PC-9 (cell line): ENCODE results near the gene GABRE. TPM values are rescaled to one million over a fixed set of nuclear protein-coding genes. Genes with fewer than 3 reads are reported as not detected.
A peak's percentile ranks its signal among the peaks of the same experiment; 100 is the strongest.

Experiments
- BruUV-seq: library from RNA; stranded (reverse); fragments of 400-500 nt; replicated peaks from 2 replicates; lab custom pipeline; 2021; lab: Mats Ljungman, UMichigan
- CTCF ChIA-PET: fragments of 300-600 bp; sonication (Branson Sonifier 250); formaldehyde crosslinking; loops from one replicate; lab custom pipeline; 2022; ENCODE audit warnings: antibody characterized with exemption; lab: Charles Lee
- POLR2A ChIA-PET: fragments of 300-600 bp; sonication (Branson Sonifier 250); formaldehyde crosslinking; loops from one replicate; lab custom pipeline; 2022; ENCODE audit warnings: antibody characterized with exemption; ENCODE audit not compliant: unreplicated experiment; lab: Charles Lee
- DNase-seq, 2 experiments: peaks; one replicate each; pipeline versions ENCODE4 v3.0.0 to v3.0.0-alpha.2; 2015 to 2022; ENCODE audit warnings: mixed read lengths in 1 of 2
- H2AFZ ChIP-seq: fragments of 200-600 bp; sonication (generic); 2 replicates; pipeline ENCODE4 v1.8.1; 2017; ENCODE audit warnings: antibody characterized with exemption
- H3F3A ChIP-seq: fragments of 200-600 bp; sonication (generic); 2 replicates; pipeline ENCODE4 v1.8.1; 2017; ENCODE audit warnings: antibody characterized with exemption, mild to moderate bottlenecking, low read depth; ENCODE audit not compliant: insufficient read depth
- H3K27ac ChIP-seq: fragments of 200-600 bp; sonication (generic); 2 replicates; pipeline ENCODE4 v1.6.1; 2016; ENCODE audit warnings: mixed run types
- H3K27me3 ChIP-seq: fragments of 200-600 bp; sonication (generic); 2 replicates; pipeline ENCODE4 v1.6.1; 2016; ENCODE audit warnings: low read depth, mixed run types; ENCODE audit not compliant: insufficient read depth
- H3K36me3 ChIP-seq: fragments of 200-600 bp; sonication (generic); 2 replicates; pipeline ENCODE4 v1.6.1; 2016; ENCODE audit warnings: low read depth, mixed run types
- H3K4me1 ChIP-seq: fragments of 200-600 bp; sonication (generic); replicated peaks from 2 replicates; pipeline ENCODE4 v1.6.1; 2016; ENCODE audit warnings: mixed run types; ENCODE audit not compliant: insufficient read depth
- H3K4me2 ChIP-seq: fragments of 200-600 bp; sonication (generic); 2 replicates; pipeline ENCODE4 v1.6.1; 2017; ENCODE audit warnings: mixed run types
- H3K4me3 ChIP-seq: fragments of 200-600 bp; sonication (generic); 2 replicates; pipeline ENCODE4 v1.6.1; 2016; ENCODE audit warnings: mixed run types
- H3K79me2 ChIP-seq: fragments of 200-600 bp; sonication (generic); 2 replicates; pipeline ENCODE4 v1.6.1; 2017; ENCODE audit warnings: low read depth, mixed run types
- H3K9me2 ChIP-seq: fragments of 200-600 bp; sonication (generic); 2 replicates; pipeline ENCODE4 v1.8.1; 2017; ENCODE audit warnings: mild to moderate bottlenecking; ENCODE audit not compliant: insufficient read depth
- H3K9me3 ChIP-seq: fragments of 200-600 bp; sonication (generic); 2 replicates; pipeline ENCODE4 v1.8.1; 2016; ENCODE audit warnings: low read depth; ENCODE audit not compliant: insufficient read depth
- H4K20me1 ChIP-seq: fragments of 200-600 bp; sonication (generic); 2 replicates; pipeline ENCODE4 v1.8.1; 2017; ENCODE audit not compliant: insufficient read depth
- CTCF ChIP-seq: fragments of 200-600 bp; sonication (generic); conservative IDR thresholded peaks from 2 replicates; pipeline ENCODE4 v1.6.1; 2017; ENCODE audit warnings: mixed run types, antibody characterized with exemption, mild to moderate bottlenecking, moderate library complexity
- EZH2 ChIP-seq: fragments of 200-600 bp; sonication (generic); IDR thresholded peaks from 2 replicates; pipeline ENCODE4 v1.8.0; 2017; ENCODE audit warnings: antibody characterized with exemption, low read depth
- intact Hi-C: fragments of 100-400 bp; cut with micrococcal nuclease; formaldehyde crosslinking; loops from one replicate; pipeline ENCODE4 v1.10.0; 2022; ENCODE audit not compliant: unreplicated experiment
- microRNA-seq: library from miRNA; unstranded; fragments of <30 nt; microRNA quantifications from one replicate; pipeline ENCODE4 v1.2.0, GENCODE V29; 2021; ENCODE audit warnings: borderline number of aligned reads, borderline replicate concordance
- total RNA-seq: library from RNA; stranded (reverse); gene quantifications from 2 replicates; pipeline ENCODE4 v1.2.3, GENCODE V29; 2021

GABRE gene
- total RNA-seq, 1 experiment from 2014 or later, result 24.5 TPM

- no peaks in the 10 kb centered on the region for H3K36me3 ChIP-seq
- H3K27me3 ChIP-seq, result no peaks in the 10 kb centered on the region
- no peak overlapping the region for H3K27ac ChIP-seq
- no peaks in the 10 kb centered on the region for H4K20me1 ChIP-seq
- no peak overlapping the region for H2AFZ ChIP-seq
- H3K9me2 ChIP-seq, result no peaks in the 10 kb centered on the region
- ChIA-PET CTCF (no interaction called here), POLR2A (no interaction called here)
- no TSS peak for BruUV-seq
- H3K9me3 ChIP-seq, result no peaks in the 10 kb centered on the region
- TF ChIP-seq EZH2, result no peak
- no peak for TF ChIP-seq CTCF
- no peak for DNase-seq
- H3F3A ChIP-seq, result peaks cover 8% of the 10 kb centered on the region; the same call in 1 of the 2 replicates
- intact Hi-C loops, result no loop called here
- H3K4me2 ChIP-seq, result no peak overlapping the region
- no peak overlapping the region for H3K4me3 ChIP-seq
- H3K79me2 ChIP-seq, result no peaks in the 10 kb centered on the region
- peaks cover 20% of the 10 kb centered on the region for H3K4me1 ChIP-seq
These were observed 69.5 kb downstream of the GABRE start for GRCh38 chrX:151904989-151905388.

Small RNA genes lying within 50 kb of the gene (microRNA-seq; reads per million reads assigned to microRNA genes)
- gene MIR224, result 1,455 reads per million, percentile 79 among the genes with 10 or more reads in this experiment
- gene MIR452, result 381 reads per million, percentile 66 among the genes with 10 or more reads in this experiment

Other genes starting within 250 kb of the GABRE start
- not detected in 2 replicates for gene CNGA2, start 239.9 kb downstream of the GABRE start, total RNA-seq
- gene MAGEA4, start 61.8 kb downstream of the GABRE start, total RNA-seq, result not detected in 2 replicates
- not detected in 2 replicates for gene MAGEA10, start 163.9 kb upstream of the GABRE start, total RNA-seq